GM18519 (cell line): ENCODE data around the gene TMEM179.
"Not testable (repeated sequence)": the region's sequence is repeated elsewhere in the genome, so short reads cannot be mapped to it uniquely, and the experiment has no call there.

ENCODE experiments used
- ATAC-seq: cut with Tn5 transposase; IDR thresholded peaks from one replicate; pipeline ENCODE4 v1.9.1; 2021; ENCODE audit warnings: mild to moderate bottlenecking, moderate library complexity; ENCODE audit not compliant: unreplicated experiment, low FRiP score

The TMEM179 gene

GRCh38 chr14:104588066-104588857 is 16.3 kb downstream of the TMEM179 start:
- ATAC-seq, result no peak

- ATAC-seq, result no peak
These were observed 16.9 kb downstream of the TMEM179 start for GRCh38 chr14:104587641-104588040.

- no peak for ATAC-seq
These were observed 17.5 kb downstream of the TMEM179 start for GRCh38 chr14:104586832-104587620.

GRCh38 chr14:104585966-104586697 is 18.4 kb downstream of the TMEM179 start:
- ATAC-seq, result no peak

GRCh38 chr14:104584557-104584956 is 20.0 kb downstream of the TMEM179 start:
- ATAC-seq, result no peak

- no peak for ATAC-seq
These were observed 20.9 kb downstream of the TMEM179 start for GRCh38 chr14:104583424-104584306.

GRCh38 chr14:104582662-104583061 is 21.9 kb downstream of the TMEM179 start:
- ATAC-seq, result no peak

GRCh38 chr14:104582005-104582404 is 22.6 kb downstream of the TMEM179 start:
- no peak for ATAC-seq

GRCh38 chr14:104581521-104581920 is 23.1 kb downstream of the TMEM179 start:
- no peak for ATAC-seq

GRCh38 chr14:104580961-104581360 is 23.6 kb downstream of the TMEM179 start:
- ATAC-seq, result no peak

GRCh38 chr14:104579939-104580338 is 24.6 kb downstream of the TMEM179 start:
- ATAC-seq, result not testable (repeated sequence)

- no peak for ATAC-seq
These were observed 25.1 kb downstream of the TMEM179 start, which contains the start of gene C14orf180 for GRCh38 chr14:104579507-104579906. Gene C14orf180, plus strand, starts transcription at chr14:104579764. Its CDS starts 6,667 bp downstream, at chr14:104586431.

- ATAC-seq, result no peak
These were observed 26.3 kb downstream of the TMEM179 start for GRCh38 chr14:104578321-104578720.

- no peak for ATAC-seq
These were observed 26.7 kb downstream of the TMEM179 start for GRCh38 chr14:104577847-104578301.

GRCh38 chr14:104577426-104577825 is 27.1 kb downstream of the TMEM179 start:
- no peak for ATAC-seq

- ATAC-seq, result no peak
These were observed 27.6 kb downstream of the TMEM179 start for GRCh38 chr14:104576970-104577332.

GRCh38 chr14:104576232-104576969 is 28.2 kb downstream of the TMEM179 start:
- ATAC-seq, result no peak

- ATAC-seq, result no peak
These were observed 29.5 kb downstream of the TMEM179 start for GRCh38 chr14:104574978-104575583.

- ATAC-seq, result no peak
These were observed 30.0 kb downstream of the TMEM179 start for GRCh38 chr14:104574536-104574935.
